GM10266 (cell line): ENCODE results near the gene BTBD17.

ENCODE experiments used
- DNase-seq: peaks from one replicate; pipeline ENCODE4 v3.0.0; 2012; ENCODE audit errors: extremely low spot score
- TF ChIP-seq, protein P1 (sequence below): IDR thresholded peaks from 2 replicates; pipeline ENCODE4 v1.5.1; 2012; ENCODE audit warnings: mild to moderate bottlenecking, low read depth; ENCODE audit not compliant: control insufficient read depth, insufficient read depth; ENCODE audit errors: missing control alignments

The BTBD17 gene

DNA sequence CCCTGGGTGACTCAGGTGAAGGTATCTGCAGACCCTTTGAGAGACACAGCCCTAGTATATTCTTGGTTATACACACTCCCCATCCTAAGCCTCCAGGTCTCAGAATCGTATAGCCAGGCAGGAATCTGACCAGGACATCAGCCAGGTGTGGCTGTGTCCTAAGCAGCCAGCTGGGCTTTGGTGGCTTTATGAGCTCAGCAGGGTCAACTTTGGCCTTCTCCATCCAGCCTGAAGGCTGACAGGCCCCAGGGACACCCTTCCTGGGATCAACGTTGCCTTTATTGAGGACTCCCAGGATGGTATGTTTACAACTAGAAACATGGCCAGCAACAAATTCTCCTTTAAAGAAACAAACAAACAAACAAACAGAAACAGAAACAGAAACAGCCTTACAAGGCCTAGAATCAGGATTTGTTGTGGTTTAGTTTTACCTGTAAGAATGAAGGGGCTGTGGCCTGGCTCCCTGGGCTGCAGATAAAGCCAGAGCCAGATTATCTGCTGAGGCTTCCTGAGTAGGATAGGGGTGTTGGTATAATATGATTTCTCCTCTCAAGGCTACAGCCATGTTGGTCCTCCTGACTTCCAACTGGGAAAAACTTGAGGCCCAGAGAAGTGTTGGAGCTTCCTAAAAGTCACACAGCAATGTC is 27.2 kb downstream of the BTBD17 start:
- TF ChIP-seq, protein P1, sequence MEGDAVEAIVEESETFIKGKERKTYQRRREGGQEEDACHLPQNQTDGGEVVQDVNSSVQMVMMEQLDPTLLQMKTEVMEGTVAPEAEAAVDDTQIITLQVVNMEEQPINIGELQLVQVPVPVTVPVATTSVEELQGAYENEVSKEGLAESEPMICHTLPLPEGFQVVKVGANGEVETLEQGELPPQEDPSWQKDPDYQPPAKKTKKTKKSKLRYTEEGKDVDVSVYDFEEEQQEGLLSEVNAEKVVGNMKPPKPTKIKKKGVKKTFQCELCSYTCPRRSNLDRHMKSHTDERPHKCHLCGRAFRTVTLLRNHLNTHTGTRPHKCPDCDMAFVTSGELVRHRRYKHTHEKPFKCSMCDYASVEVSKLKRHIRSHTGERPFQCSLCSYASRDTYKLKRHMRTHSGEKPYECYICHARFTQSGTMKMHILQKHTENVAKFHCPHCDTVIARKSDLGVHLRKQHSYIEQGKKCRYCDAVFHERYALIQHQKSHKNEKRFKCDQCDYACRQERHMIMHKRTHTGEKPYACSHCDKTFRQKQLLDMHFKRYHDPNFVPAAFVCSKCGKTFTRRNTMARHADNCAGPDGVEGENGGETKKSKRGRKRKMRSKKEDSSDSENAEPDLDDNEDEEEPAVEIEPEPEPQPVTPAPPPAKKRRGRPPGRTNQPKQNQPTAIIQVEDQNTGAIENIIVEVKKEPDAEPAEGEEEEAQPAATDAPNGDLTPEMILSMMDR = no peak
- no peak for DNase-seq

DNA sequence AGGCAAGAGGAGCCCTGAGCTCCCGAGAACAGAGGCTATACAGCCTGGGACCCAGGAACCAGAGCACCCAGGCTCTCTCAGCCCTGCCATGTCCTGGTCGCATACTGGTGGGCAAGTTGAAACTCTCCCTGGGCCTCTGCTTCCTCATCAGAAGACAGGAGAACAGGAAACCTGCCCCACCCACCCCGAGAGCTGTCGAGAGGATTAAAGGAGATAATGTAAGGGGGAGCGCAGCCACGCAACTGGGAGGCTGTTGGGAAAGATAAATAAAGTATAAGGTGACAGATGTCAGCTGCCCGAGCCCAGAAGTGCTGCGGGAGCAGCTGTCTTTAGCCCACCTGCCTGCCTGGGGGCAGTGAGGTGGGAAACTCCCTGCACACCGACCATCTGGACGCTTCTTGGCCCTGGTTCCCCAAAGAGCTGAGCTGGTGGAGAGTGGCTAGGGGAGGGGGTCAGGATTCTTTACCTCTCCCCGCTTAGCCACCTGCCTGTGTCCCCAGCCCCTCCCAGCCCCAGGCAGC is 28.8 kb downstream of the BTBD17 start:
- DNase-seq = no peak
- TF ChIP-seq, protein P1 = no peak

DNA sequence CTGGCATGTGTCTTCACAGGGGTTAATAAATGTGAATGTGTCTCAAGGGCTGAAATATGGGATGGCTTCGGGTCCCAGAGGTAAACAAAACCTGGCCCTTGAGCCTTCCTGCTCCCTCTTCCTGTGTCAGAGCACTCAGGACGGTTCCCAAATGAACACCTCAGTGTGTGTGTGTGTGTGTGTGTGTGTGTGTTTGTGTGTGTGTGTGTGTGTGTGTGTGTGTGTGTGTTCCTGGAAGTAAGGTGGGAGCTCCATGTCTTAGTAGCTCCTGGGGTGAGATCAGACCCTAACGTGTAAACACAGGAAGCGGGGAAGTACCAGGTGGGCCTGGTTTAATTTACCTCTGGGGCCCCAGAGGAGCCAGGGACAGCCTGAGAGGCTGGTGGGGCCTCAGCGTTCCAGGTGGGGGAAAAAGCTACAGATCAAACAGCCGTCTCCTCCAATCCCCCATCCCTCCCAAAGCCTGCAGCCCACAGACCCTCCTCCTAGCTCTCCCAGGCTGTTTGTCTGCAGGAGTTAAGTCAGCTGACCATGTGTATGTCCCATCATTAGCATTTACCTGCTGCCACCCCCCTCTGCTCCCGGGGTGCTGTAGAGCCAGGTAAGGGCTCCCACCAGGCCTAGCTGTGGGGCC is 29.5 kb downstream of the BTBD17 start:
- TF ChIP-seq, protein P1 = no peak
- DNase-seq = no peak

DNA sequence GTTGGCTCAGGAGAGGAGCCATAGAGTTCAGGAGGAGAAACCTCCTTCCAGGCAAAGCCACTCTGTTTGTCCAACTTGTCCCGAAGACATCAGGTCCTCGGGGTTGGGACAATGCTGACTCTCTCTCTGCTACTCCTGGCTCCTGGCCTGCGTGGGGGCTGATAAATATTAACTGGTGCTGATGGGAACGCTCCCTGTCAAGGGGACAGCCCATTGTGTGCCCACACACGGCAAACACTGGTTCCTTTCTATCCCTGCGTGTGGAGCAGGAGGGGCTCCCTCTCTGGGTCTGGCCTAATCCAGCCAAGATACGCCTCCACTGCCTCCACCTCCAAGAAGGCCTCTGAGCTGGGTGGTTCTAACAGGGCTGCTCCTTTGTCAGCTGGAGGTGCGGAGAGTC is 31.2 kb downstream of the BTBD17 start:
- DNase-seq = no peak
- TF ChIP-seq, protein P1 = no peak

DNA sequence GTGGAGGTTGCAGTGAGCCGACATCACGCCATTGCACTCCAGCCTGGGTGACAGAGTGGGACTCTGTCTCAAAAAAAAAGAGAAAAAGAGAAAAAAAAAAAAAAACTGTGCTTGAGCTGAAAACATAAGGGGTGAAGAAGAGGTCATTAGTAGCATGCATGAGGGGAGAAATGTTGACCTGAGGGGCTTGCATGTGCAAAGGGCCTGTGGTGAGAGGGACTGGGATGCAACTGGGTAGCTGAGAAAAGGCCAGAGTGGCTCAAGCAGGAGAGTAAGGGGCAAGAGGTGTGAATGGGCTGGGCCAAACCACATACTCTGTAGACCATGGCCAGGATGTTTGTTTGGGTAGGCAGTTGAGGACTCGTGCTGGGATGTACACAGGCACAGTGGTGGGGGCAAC is 32.3 kb downstream of the BTBD17 start:
- no peak for DNase-seq
- TF ChIP-seq, protein P1 = no peak

DNA sequence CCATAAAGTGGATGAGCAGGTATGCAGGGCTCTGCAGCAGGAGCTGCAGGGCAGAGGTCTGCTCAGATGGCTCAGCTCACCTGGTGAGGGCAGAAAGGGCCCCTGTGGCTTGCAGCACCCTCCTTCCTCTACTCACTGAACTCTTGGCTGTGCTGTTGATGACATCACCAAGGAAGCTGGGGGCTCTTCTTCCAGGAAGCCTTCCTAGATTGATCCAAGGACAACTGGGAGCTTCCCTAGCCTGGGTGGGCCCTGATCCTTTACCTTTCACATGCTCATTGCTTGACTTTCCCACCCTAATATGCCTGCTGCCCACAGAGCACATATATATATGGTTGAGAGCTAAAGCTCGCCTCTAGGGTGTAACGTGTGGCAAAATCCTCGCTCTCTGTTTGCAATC is 33.2 kb downstream of the BTBD17 start:
- TF ChIP-seq, protein P1 = no peak
- DNase-seq = no peak

DNA sequence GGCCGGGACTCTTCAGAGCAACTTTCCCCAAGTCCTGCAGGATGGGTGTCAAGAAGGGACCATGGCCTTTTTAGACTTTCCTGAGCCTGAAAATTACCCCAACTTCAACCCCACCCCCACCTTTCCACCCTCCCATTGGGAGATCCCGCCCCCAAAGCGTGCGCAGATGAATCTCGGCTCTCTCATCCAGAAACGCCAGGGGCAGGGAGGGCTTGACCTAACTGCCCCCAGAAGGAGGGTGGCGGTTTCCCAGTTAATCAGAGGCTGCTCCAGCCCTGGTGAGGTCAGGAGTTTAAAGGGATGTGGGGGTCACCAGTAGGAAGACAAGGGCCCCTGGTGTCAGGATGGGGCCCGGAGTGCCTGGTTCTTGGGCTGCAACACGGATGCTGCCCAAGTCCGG is 35.2 kb downstream of the BTBD17 start:
- DNase-seq = no peak

More for the DNA sequence above, 35.2 kb downstream of the BTBD17 start:
- TF ChIP-seq, protein P1 = no peak
